AG09319 (cell line): ENCODE results near the gene SGK1.

Source experiments
- DNase-seq: peaks from one replicate; pipeline ENCODE4 v3.0.0-alpha.2; 2010; ENCODE audit warnings: low read depth; ENCODE audit errors: extremely low read depth
- CTCF ChIP-seq: IDR thresholded peaks from 2 replicates; pipeline ENCODE4 v1.5.1; 2011; ENCODE audit warnings: low read depth, mild to moderate bottlenecking, inconsistent platforms, low read length, moderate library complexity

Gene SGK1

DNA sequence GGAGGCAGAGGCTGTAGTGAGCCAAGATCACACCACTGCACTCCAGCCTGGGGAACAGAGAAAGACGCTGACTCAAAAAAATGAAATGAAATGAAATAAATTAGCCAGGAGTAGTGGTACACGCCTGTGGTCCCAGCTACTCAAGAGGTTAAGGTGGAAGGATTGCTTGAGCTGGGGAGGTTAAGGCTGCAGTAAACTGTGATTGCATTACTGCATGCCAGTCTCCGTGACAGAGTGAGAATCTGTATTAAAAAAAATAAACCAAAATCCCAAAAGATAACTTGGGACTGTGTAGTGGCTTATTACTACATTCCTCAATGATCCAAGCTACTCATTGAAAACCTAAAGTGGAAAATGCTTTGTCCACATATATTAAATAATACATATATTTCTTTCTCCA lies 87.0 kb downstream of the SGK1 start:
- no peak for TF ChIP-seq CTCF
- DNase-seq: no peak

GRCh38 chr6:134230087-134230700 lies 87.7 kb downstream of the SGK1 start:
- TF ChIP-seq CTCF: no peak
- no peak for DNase-seq

- no peak for TF ChIP-seq CTCF
Observed at GRCh38 chr6:134229520-134229919, 88.4 kb downstream of the SGK1 start.

DNA sequence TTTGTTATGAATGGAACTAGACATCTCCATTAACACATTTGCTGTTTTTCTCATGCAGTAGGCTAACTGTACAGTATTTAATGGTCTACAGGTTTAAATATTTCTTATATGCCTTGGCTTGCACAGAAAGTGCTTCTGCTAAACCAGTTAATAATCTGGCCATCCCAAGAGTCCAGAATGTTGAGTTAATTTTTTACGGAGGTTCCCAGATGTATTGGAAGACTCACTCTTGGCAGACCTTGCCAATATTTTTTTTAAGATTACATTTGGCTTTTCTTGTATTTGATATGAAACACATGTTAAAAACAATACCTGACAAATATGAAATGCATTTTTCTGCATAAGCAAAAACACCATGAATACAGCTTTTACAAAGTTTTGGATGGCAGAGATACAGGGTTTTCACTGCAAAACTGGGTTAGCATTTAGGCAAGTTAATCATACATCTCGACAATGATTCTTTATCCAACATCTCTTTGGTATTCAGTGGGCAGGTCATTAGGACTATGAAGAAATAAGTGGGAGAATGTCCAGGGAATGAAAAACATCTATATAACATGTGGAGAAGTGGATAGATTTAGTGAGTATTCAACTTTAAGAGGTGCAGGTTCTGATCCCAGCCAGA lies 94.0 kb downstream of the SGK1 start:
- TF ChIP-seq CTCF: no peak
- no peak for DNase-seq

More at GRCh38 chr6:134229520-134229919, 88.4 kb downstream of the SGK1 start:
- DNase-seq: no peak

GRCh38 chr6:134221250-134221649 lies 96.7 kb downstream of the SGK1 start:
- no peak for TF ChIP-seq CTCF
- no peak for DNase-seq

GRCh38 chr6:134217798-134218140 lies 100.1 kb downstream of the SGK1 start:
- no peak for TF ChIP-seq CTCF
- no peak for DNase-seq

- no peak for DNase-seq
- no peak for TF ChIP-seq CTCF
Observed at GRCh38 chr6:134217105-134217797, 100.7 kb downstream of the SGK1 start.
